H1 (cell line): Measurements from ENCODE around the gene CHRDL1. TPM values are rescaled to one million over a fixed set of nuclear protein-coding genes. Genes with fewer than 3 reads are reported as not detected.

ENCODE experiments used
- CTCF ChIA-PET: fragments of 300-600 bp; sonication (Branson Sonifier 250); formaldehyde crosslinking; loops from one replicate; lab custom pipeline; 2021; ENCODE audit not compliant: partially characterized antibody; lab: Charles Lee
- POLR2A ChIA-PET: fragments of 300-600 bp; sonication (Branson Sonifier 250); formaldehyde crosslinking; loops from one replicate; lab custom pipeline; 2021; ENCODE audit warnings: inconsistent platforms; ENCODE audit not compliant: partially characterized antibody; lab: Charles Lee
- DNase-seq, 2 experiments: peaks; one replicate each; pipeline versions ENCODE4 v3.0.0 to v3.0.0-alpha.2; 2010 to 2022; ENCODE audit warnings: low spot score in 2 of 2, low read depth in 1 of 2, mixed read lengths in 1 of 2
- FAIRE-seq: peaks from 2 replicates; lab custom pipeline; 2011; peaks lifted over from hg19 to GRCh38; lab: Jason Lieb, UNC
- H2AFZ ChIP-seq: 2 replicates; pipeline ENCODE4 v1.8.1; 2012; ENCODE audit warnings: low read length, inconsistent platforms
- H2AK5ac ChIP-seq: 2 replicates; pipeline ENCODE4 v1.6.1; 2013; ENCODE audit warnings: low read depth, low read length
- H2BK120ac ChIP-seq: replicated peaks from 2 replicates; pipeline ENCODE3; 2013; ENCODE audit warnings: low read depth, low read length, inconsistent platforms
- H2BK12ac ChIP-seq: 2 replicates; pipeline ENCODE4 v1.6.1; 2013; ENCODE audit warnings: low read depth, low read length
- H2BK15ac ChIP-seq: 2 replicates; pipeline ENCODE4 v1.6.1; 2013; ENCODE audit warnings: low read length
- H2BK20ac ChIP-seq: 2 replicates; pipeline ENCODE4 v1.6.1; 2013; ENCODE audit warnings: low read length
- H2BK5ac ChIP-seq: 2 replicates; pipeline ENCODE4 v1.6.1; 2013; ENCODE audit warnings: low read depth, low read length
- H3K14ac ChIP-seq: 2 replicates; pipeline ENCODE4 v1.6.1; 2013; ENCODE audit warnings: inconsistent platforms; ENCODE audit not compliant: insufficient read length
- H3K18ac ChIP-seq: 2 replicates; pipeline ENCODE4 v1.6.1; 2013; ENCODE audit warnings: low read length; ENCODE audit errors: extremely low read depth
- H3K23ac ChIP-seq: 2 replicates; pipeline ENCODE4 v1.6.1; 2013; ENCODE audit warnings: inconsistent platforms; ENCODE audit not compliant: insufficient read length
- H3K23me2 ChIP-seq: 2 replicates; pipeline ENCODE4 v1.6.1; 2013; ENCODE audit warnings: low read depth, low read length
- H3K27ac ChIP-seq: 2 replicates; pipeline ENCODE4 v1.6.1; 2011; ENCODE audit warnings: low read depth, low read length, inconsistent platforms
- H3K27me3 ChIP-seq, 4 experiments: replicated peaks in 1 of 4; 1 replicate in 1 of 4; 2 replicates in 3 of 4; pipeline versions ENCODE4 v1.6.1 to v1.8.1; 2011 to 2013; ENCODE audit warnings: low read length in 3 of 4, mild to moderate bottlenecking in 3 of 4, inconsistent platforms in 2 of 4, mixed read lengths in 2 of 4, moderate library complexity in 1 of 4; ENCODE audit not compliant: control insufficient read depth in 3 of 4, insufficient read depth in 3 of 4; ENCODE audit errors: extremely low read depth in 1 of 4
- H3K36me3 ChIP-seq, 4 experiments: 2 replicates each; pipeline versions ENCODE4 v1.6.1 to v1.8.1; 2011 to 2013; ENCODE audit warnings: mild to moderate bottlenecking in 4 of 4, low read length in 3 of 4, moderate library complexity in 2 of 4, control low read depth in 1 of 4, inconsistent platforms in 1 of 4; ENCODE audit not compliant: insufficient read depth in 4 of 4, control insufficient read depth in 2 of 4
- H3K4ac ChIP-seq: replicated peaks from 2 replicates; pipeline ENCODE3; 2013; ENCODE audit warnings: low read length, low read depth, mixed read lengths, inconsistent platforms; ENCODE audit not compliant: insufficient read length
- H3K4me1 ChIP-seq, 4 experiments: replicated peaks in 1 of 4; 1 replicate in 1 of 4; 2 replicates in 3 of 4; pipeline versions ENCODE4 v1.6.1 to v1.8.1; 2011 to 2013; ENCODE audit warnings: low read length in 3 of 4, inconsistent platforms in 2 of 4, mixed read lengths in 1 of 4; ENCODE audit not compliant: insufficient read depth in 4 of 4, control insufficient read depth in 3 of 4
- H3K4me2 ChIP-seq, 2 experiments: 2 replicates each; pipeline versions ENCODE4 v1.6.1 to v1.8.1; 2011 to 2013; ENCODE audit warnings: low read depth in 2 of 2, low read length in 2 of 2, control low read depth in 1 of 2, inconsistent platforms in 1 of 2, mild to moderate bottlenecking in 1 of 2; ENCODE audit not compliant: insufficient read depth in 1 of 2
- H3K4me3 ChIP-seq, 4 experiments: fragments of 200-600, 300-600 bp in 1 of 4; sonication (generic), shearing (Covaris generic), sonication (Bioruptor Twin) in 1 of 4; 2 replicates each; pipeline versions ENCODE4 v1.5.1 to v1.8.1; 2011 to 2016; ENCODE audit warnings: low read length in 4 of 4, low read depth in 3 of 4, control low read depth in 2 of 4, inconsistent platforms in 2 of 4, mild to moderate bottlenecking in 2 of 4, mixed read lengths in 1 of 4, moderate library complexity in 1 of 4; ENCODE audit not compliant: insufficient read depth in 2 of 4; ENCODE audit errors: extremely low read depth in 1 of 4
- H3K56ac ChIP-seq: replicated peaks from 2 replicates; pipeline ENCODE3; 2013; ENCODE audit warnings: low read depth, mild to moderate bottlenecking, mixed read lengths, low read length, inconsistent platforms; ENCODE audit not compliant: insufficient read length
- H3K79me1 ChIP-seq: 2 replicates; pipeline ENCODE4 v1.6.1; 2013; ENCODE audit warnings: low read depth, low read length, control low read depth
- H3K79me2 ChIP-seq, 2 experiments: 2 replicates each; pipeline versions ENCODE4 v1.6.1 to v1.8.1; 2012 to 2013; ENCODE audit warnings: low read length in 2 of 2, mild to moderate bottlenecking in 2 of 2, inconsistent platforms in 1 of 2; ENCODE audit not compliant: insufficient read depth in 2 of 2, control insufficient read depth in 1 of 2
- H3K9ac ChIP-seq, 4 experiments: replicated peaks in 1 of 4; 1 replicate in 1 of 4; 2 replicates in 3 of 4; pipeline versions ENCODE4 v1.6.1 to v1.8.1; 2011 to 2013; ENCODE audit warnings: low read depth in 3 of 4, low read length in 3 of 4, control low read depth in 2 of 4, mild to moderate bottlenecking in 2 of 4, moderate library complexity in 2 of 4, inconsistent platforms in 1 of 4; ENCODE audit errors: extremely low read depth in 1 of 4
- H3K9me3 ChIP-seq, 2 experiments: 2 replicates each; pipeline versions ENCODE4 v1.6.1 to v1.8.1; 2012 to 2013; ENCODE audit warnings: mild to moderate bottlenecking in 2 of 2, moderate library complexity in 2 of 2, control low read depth in 1 of 2, inconsistent platforms in 1 of 2, low read depth in 1 of 2, low read length in 1 of 2, mixed read lengths in 1 of 2; ENCODE audit not compliant: insufficient read depth in 2 of 2
- H4K20me1 ChIP-seq, 2 experiments: replicated peaks in 1 of 2; 2 replicates each; pipeline versions ENCODE3 to v1.8.1; 2011 to 2013; ENCODE audit warnings: inconsistent platforms in 2 of 2, low read length in 2 of 2, mild to moderate bottlenecking in 1 of 2; ENCODE audit not compliant: insufficient read depth in 2 of 2, control insufficient read depth in 1 of 2
- H4K5ac ChIP-seq: 2 replicates; pipeline ENCODE4 v1.6.1; 2013; ENCODE audit warnings: low read length, low read depth, mixed read lengths, inconsistent platforms; ENCODE audit not compliant: insufficient read length
- H4K8ac ChIP-seq: 2 replicates; pipeline ENCODE4 v1.8.0; 2013; ENCODE audit warnings: mild to moderate bottlenecking, moderate library complexity, low read length, inconsistent platforms; ENCODE audit not compliant: insufficient read depth; ENCODE audit errors: extremely low read depth
- H4K91ac ChIP-seq: replicated peaks from 2 replicates; pipeline ENCODE3; 2013; ENCODE audit warnings: low read length, mixed read lengths, inconsistent platforms; ENCODE audit not compliant: insufficient read length
- BRCA1 ChIP-seq: IDR thresholded peaks from 2 replicates; pipeline ENCODE4 v1.6.1; 2012; ENCODE audit warnings: low read depth, low read length, improper control_type of control experiment
- SIX5 ChIP-seq: IDR thresholded peaks from 2 replicates; pipeline ENCODE4 v1.6.1; 2011; ENCODE audit warnings: mild to moderate bottlenecking, low read depth, low read length
- TEAD4 ChIP-seq: IDR thresholded peaks from 2 replicates; pipeline ENCODE4 v1.6.1; 2012; ENCODE audit warnings: low read depth, low read length, inconsistent platforms, mixed read lengths
- WGBS, 2 experiments: shearing (Covaris generic) in 1 of 2; methylation state at CpG; one replicate each; pipeline versions ENCODE4 v1.1.6 to v1.1.7; 2013 to 2015; ENCODE audit warnings: low lambda C conversion rate in 2 of 2, mixed read lengths in 2 of 2, inconsistent platforms in 1 of 2, low coverage in 1 of 2, missing lambda C conversion rate in 1 of 2; ENCODE audit not compliant: insufficient replicate concordance in 2 of 2, insufficient coverage in 1 of 2, insufficient read length in 1 of 2; ENCODE audit errors: extremely low coverage in 1 of 2, missing lambda C conversion rate in 1 of 2; 5-methylcytosine and 5-hydroxymethylcytosine counted together
- polyA plus RNA-seq, 7 experiments: library from polyadenylated mRNA; depleted of rRNA in 3 of 7; stranded (reverse) in 5 of 7; unstranded in 2 of 7; fragments of >200 nt in 5 of 7; fragments of 200-250 nt in 2 of 7; gene quantifications; 1 replicate in 5 of 7; 2 replicates in 1 of 7; 4 replicates in 1 of 7; pipeline versions ENCODE4 v1.2.1 to v1.2.3, GENCODE V29; 2011 to 2013; ENCODE audit warnings: missing spikeins in 2 of 7, mixed read lengths in 2 of 7
- total RNA-seq: library from RNA; stranded (reverse); fragmentation: NEBNext Ultra II Directional; extraction: Animal tissue kit (Norgen Biotek cat#: 25700); gene quantifications from 2 replicates; pipeline ENCODE4 v1.2.1, GENCODE V29; 2021

CHRDL1 gene
- total and polyA plus RNA-seq, 2 of the 8 experiments (the other 6 are each of a cell fraction or from before 2014, with no cell fraction given) = 5.6 to 15.6 TPM

GRCh38 chrX:110734894-110735541 lies 60.6 kb downstream of the CHRDL1 start:
- Histone ChIP-seq H3K4me2 (no peak overlapping the region), H3K23me2 (no peaks in the 10 kb centered on the region), H3K27ac (no peak overlapping the region), H3K36me3 (no peaks in the 10 kb centered on the region), H3K56ac (no peak overlapping the region), H2BK12ac (peak overlapping the region; percentile 50; the same call in 1 of the 2 replicates), H4K8ac (no peak overlapping the region), H3K9ac (no peak overlapping the region), H2BK5ac (no peak overlapping the region), H3K18ac (no peak overlapping the region), H3K14ac (no peak overlapping the region), H3K79me2 (no peaks in the 10 kb centered on the region), H3K4me3 (no peak overlapping the region), H3K4me1 (peaks cover 0 to 2% (median 0%) of the 10 kb centered on the region in 4 experiments; a peak in 1 of 7 replicates), H3K79me1 (no peaks in the 10 kb centered on the region), H3K23ac (no peak overlapping the region), H4K20me1 (no peaks in the 10 kb centered on the region), H3K27me3 (no peaks in the 10 kb centered on the region), H4K91ac (no peak overlapping the region), H2BK20ac (no peak overlapping the region), H2BK15ac (no peak overlapping the region), H3K4ac (no peak overlapping the region), H4K5ac (no peak overlapping the region), H2AK5ac (no peak overlapping the region), H2BK120ac (no peak overlapping the region), H2AFZ (no peak overlapping the region), H3K9me3 (no peaks in the 10 kb centered on the region)
- ChIA-PET POLR2A (no interaction called here), CTCF (no interaction called here)
- FAIRE-seq = peak; percentile 89
- 83% methylated on average over 3 of the region's 3 CpGs; no CpG with 5 or more reads in 1 of the 2 experiments for WGBS, 2 experiments
- DNase-seq = no peak
- TF ChIP-seq TEAD4 = peak; percentile 25; the same call in 1 of the 2 replicates
- no peak for TF ChIP-seq BRCA1
- TF ChIP-seq SIX5 = no peak
